Kidney epithelial cell (primary cell): ENCODE measurements around the gene CCDC3. TPM values are rescaled to one million over a fixed set of nuclear protein-coding genes. Genes with fewer than 3 reads are reported as not detected.

Experiments used
- DNase-seq: peaks from one replicate; pipeline ENCODE4 v3.0.0-alpha.2; 2010; ENCODE audit warnings: low read depth
- H3K27me3 ChIP-seq: 2 replicates; pipeline ENCODE4 v1.6.0; 2011; ENCODE audit warnings: low read length; ENCODE audit not compliant: control insufficient read depth, insufficient read depth
- H3K36me3 ChIP-seq: 2 replicates; pipeline ENCODE4 v1.5.1; 2011; ENCODE audit warnings: low read length; ENCODE audit not compliant: control insufficient read depth, insufficient read depth
- H3K4me3 ChIP-seq: 2 replicates; pipeline ENCODE4 v1.5.1; 2011; ENCODE audit warnings: low read depth, mild to moderate bottlenecking, control low read depth, low read length
- total RNA-seq: library from RNA; depleted of rRNA; stranded (reverse); fragments of >200 nt; gene quantifications from 2 replicates; pipeline ENCODE4 v1.2.3, GENCODE V29; 2015
- TF ChIP-seq, protein P1 (sequence below): IDR thresholded peaks from 2 replicates; pipeline ENCODE4 v1.5.1; 2011; ENCODE audit warnings: mild to moderate bottlenecking, moderate library complexity, low read length, control low read depth, inconsistent platforms; ENCODE audit not compliant: insufficient read depth, poor library complexity, severe bottlenecking

CCDC3 gene
- 0.14 and 0.17 TPM in 2 replicates for total RNA-seq

DNA sequence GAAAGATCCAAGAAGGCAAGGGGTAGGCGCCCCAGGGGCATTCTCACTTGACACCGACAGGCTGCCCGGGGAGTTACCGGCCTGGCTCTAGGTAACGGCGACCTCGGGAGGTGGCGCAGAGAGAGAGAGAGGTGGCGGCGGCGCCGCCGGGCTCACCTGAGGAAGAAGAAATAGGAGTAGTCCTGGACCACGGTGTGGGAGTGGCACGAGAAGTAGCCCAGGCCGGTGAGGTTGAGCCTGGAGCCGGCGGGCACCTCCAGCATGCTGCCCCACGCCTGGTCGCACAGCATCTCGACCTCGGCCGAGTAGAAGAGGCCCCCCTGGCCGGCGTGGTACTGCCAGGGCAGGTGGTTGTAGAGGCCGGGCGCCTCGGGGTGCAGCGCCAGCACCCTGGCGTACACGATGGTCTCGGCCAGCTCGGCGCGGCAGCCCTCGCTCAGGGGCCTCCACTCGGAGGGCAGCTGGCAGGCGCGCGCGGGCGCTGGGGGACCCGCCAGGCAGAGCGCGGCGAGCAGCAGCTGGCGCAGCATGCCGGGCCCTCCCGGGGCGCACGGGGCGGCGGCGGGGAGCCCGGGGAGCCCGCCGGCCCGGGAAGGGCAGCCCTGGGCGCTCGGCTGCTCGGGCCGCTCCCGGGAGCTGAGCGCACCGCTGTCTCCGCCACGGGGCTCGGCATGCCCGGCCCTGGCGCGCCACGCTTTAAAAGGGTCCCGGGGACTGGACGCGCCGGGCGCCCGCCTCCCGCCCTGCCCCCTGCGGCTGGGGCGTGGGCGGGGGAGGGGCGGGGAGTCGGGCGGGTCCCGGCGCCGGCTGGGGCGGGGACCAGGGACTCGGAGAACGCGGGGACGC lies at the start of gene CCDC3:
Gene CCDC3 (minus strand): TSS at position 673 of the 846 bp plus-strand sequence. CDS start 143 bp downstream, at position 530.
- peaks cover 20% of the 10 kb centered on the region for H3K27me3 ChIP-seq
- no peak for DNase-seq
- H3K36me3 ChIP-seq, result no peaks in the 10 kb centered on the region
- H3K4me3 ChIP-seq, result peak within 1 kb of the TSS; percentile 13
- TF ChIP-seq, protein P1, sequence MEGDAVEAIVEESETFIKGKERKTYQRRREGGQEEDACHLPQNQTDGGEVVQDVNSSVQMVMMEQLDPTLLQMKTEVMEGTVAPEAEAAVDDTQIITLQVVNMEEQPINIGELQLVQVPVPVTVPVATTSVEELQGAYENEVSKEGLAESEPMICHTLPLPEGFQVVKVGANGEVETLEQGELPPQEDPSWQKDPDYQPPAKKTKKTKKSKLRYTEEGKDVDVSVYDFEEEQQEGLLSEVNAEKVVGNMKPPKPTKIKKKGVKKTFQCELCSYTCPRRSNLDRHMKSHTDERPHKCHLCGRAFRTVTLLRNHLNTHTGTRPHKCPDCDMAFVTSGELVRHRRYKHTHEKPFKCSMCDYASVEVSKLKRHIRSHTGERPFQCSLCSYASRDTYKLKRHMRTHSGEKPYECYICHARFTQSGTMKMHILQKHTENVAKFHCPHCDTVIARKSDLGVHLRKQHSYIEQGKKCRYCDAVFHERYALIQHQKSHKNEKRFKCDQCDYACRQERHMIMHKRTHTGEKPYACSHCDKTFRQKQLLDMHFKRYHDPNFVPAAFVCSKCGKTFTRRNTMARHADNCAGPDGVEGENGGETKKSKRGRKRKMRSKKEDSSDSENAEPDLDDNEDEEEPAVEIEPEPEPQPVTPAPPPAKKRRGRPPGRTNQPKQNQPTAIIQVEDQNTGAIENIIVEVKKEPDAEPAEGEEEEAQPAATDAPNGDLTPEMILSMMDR, result no peak

DNA sequence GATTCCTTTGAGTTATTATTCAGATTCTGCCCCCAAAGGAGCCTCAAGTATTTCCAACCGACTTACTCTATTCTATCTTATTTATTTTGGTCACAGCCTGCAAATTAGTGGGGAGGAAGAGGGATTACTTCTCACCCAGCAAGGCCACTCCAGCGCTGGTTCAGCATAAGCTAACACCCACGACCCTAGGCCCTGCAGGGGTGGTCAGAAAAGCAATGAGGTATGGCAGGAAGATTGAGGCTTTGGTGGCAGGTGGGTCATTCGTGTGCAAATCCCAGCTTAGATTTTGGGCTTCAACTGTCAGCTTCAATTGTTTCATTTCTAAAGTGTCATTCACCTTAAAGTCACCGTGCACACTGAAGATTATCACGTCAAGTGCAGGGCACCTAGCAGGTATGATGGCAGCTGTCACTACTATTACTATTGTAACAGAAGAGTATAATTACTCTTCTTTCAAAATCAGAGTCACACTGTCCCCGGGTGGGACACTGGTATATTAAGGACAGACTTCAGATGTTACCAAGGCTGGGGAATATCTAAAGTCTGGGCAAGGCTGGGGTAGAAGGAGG lies 49.7 kb upstream of the CCDC3 start:
- H3K27me3 ChIP-seq, result no peaks in the 10 kb centered on the region
- TF ChIP-seq, protein P1, result no peak
- H3K4me3 ChIP-seq, result no peak overlapping the region
- DNase-seq, result no peak
- H3K36me3 ChIP-seq, result no peaks in the 10 kb centered on the region

- H3K4me3 ChIP-seq, result no peak overlapping the region
- TF ChIP-seq, protein P1, result no peak
- H3K36me3 ChIP-seq, result no peaks in the 10 kb centered on the region
- no peaks in the 10 kb centered on the region for H3K27me3 ChIP-seq
- no peak for DNase-seq
These were observed 48.4 kb upstream of the CCDC3 start for GRCh38 chr10:13049774-13050420.

- no peak overlapping the region for H3K4me3 ChIP-seq
- no peaks in the 10 kb centered on the region for H3K36me3 ChIP-seq
- no peaks in the 10 kb centered on the region for H3K27me3 ChIP-seq
- TF ChIP-seq, protein P1, result no peak
- DNase-seq, result no peak
These were observed 47.2 kb upstream of the CCDC3 start for GRCh38 chr10:13048762-13049161.

GRCh38 chr10:13047529-13048206 lies 46.2 kb upstream of the CCDC3 start:
- Histone ChIP-seq H3K36me3 (no peaks in the 10 kb centered on the region), H3K4me3 (no peak overlapping the region), H3K27me3 (no peaks in the 10 kb centered on the region)
- no peak for DNase-seq
- TF ChIP-seq, protein P1, result no peak
